K562 (cell line): ENCODE data around the gene CPZ. TPM values are rescaled to one million over a fixed set of nuclear protein-coding genes. Genes with fewer than 3 reads are reported as not detected.

ENCODE experiments used
- ATAC-seq: fragments of 200-7000 bp; cut with Tn5 transposase; 3 replicates; pipeline ENCODE4 v1.9.1; 2020; ENCODE audit warnings: moderate library complexity
- BruUV-seq: library from RNA; stranded (reverse); fragments of 400-500 nt; replicated peaks from 2 replicates; lab custom pipeline; 2021; lab: Mats Ljungman, UMichigan
- CTCF ChIA-PET: fragments of 300-600 bp; formaldehyde crosslinking; extraction: SDS; loops from one replicate; lab custom pipeline; 2021; ENCODE audit warnings: low intra/inter-chr PET ratio; lab: Yijun Ruan, JAX
- POLR2A ChIA-PET: fragments of 300-600, 350-650 bp; sonication (Branson Sonifier 250); formaldehyde crosslinking; extraction: SDS; loops from one replicate; lab custom pipeline; 2021; ENCODE audit warnings: antibody characterized with exemption, inconsistent platforms; lab: Yijun Ruan, JAX
- DNase-seq, 4 experiments: peaks; one replicate each; pipeline versions ENCODE4 v3.0.0 to v3.0.0-alpha.2; 2011 to 2018; ENCODE audit warnings: low spot score in 3 of 4, mixed read lengths in 3 of 4; ENCODE audit errors: extremely low read depth in 1 of 4
- FAIRE-seq: peaks from 2 replicates; lab custom pipeline; 2011; peaks lifted over from hg19 to GRCh38; lab: Jason Lieb, UNC
- H2AFZ ChIP-seq: 2 replicates; pipeline ENCODE4 v1.6.0; 2011; ENCODE audit warnings: low read depth, low read length, control low read depth, inconsistent platforms
- H3K27ac ChIP-seq: fragments of 200-600 bp; 3 replicates; pipeline ENCODE4 v1.8.0; 2011; ENCODE audit warnings: low read depth, mild to moderate bottlenecking, control low read depth, inconsistent platforms, low read length, moderate library complexity, mixed read lengths; ENCODE audit errors: extremely low read depth
- H3K27me3 ChIP-seq, 2 experiments: fragments of 300-600 bp in 1 of 2; 2 replicates in 1 of 2; 3 replicates in 1 of 2; pipeline versions ENCODE4 v1.6.0 to v1.8.0; 2011; ENCODE audit warnings: inconsistent platforms in 2 of 2, low read length in 2 of 2, mild to moderate bottlenecking in 1 of 2, mixed read lengths in 1 of 2, moderate library complexity in 1 of 2; ENCODE audit not compliant: control insufficient read depth in 2 of 2, insufficient read depth in 2 of 2
- H3K36me3 ChIP-seq: fragments of 300-600 bp; 3 replicates; pipeline ENCODE4 v1.8.0; 2011; ENCODE audit warnings: mild to moderate bottlenecking, low read length, inconsistent platforms; ENCODE audit not compliant: control insufficient read depth, insufficient read depth
- H3K4me1 ChIP-seq, 2 experiments: fragments of 200-600 bp in 1 of 2; replicated peaks in 1 of 2; 2 replicates in 1 of 2; 3 replicates in 1 of 2; pipeline versions ENCODE4 v1.5.1 to v1.8.0; 2011; ENCODE audit warnings: inconsistent platforms in 2 of 2, low read length in 2 of 2, mild to moderate bottlenecking in 1 of 2, mixed read lengths in 1 of 2, moderate library complexity in 1 of 2; ENCODE audit not compliant: control insufficient read depth in 2 of 2, insufficient read depth in 2 of 2
- H3K4me2 ChIP-seq: 2 replicates; pipeline ENCODE4 v1.6.1; 2011; ENCODE audit warnings: low read length, control low read depth, inconsistent platforms, mixed read lengths; ENCODE audit not compliant: insufficient read depth
- H3K4me3 ChIP-seq: fragments of 200-600 bp; sonication (generic), shearing (Covaris generic); 2 replicates; pipeline ENCODE4 v1.5.1; 2016; ENCODE audit warnings: control low read depth, inconsistent platforms
- H3K79me2 ChIP-seq: fragments of 200-600 bp; 3 replicates; pipeline ENCODE4 v1.8.0; 2011; ENCODE audit warnings: low read length, inconsistent platforms; ENCODE audit not compliant: control insufficient read depth, insufficient read depth
- H3K9ac ChIP-seq, 2 experiments: 2 replicates each; pipeline versions ENCODE4 v1.6.0 to v1.6.1; 2011; ENCODE audit warnings: low read depth in 2 of 2, low read length in 2 of 2, control low read depth in 1 of 2, inconsistent platforms in 1 of 2, mild to moderate bottlenecking in 1 of 2, mixed read lengths in 1 of 2; ENCODE audit not compliant: insufficient read depth in 1 of 2
- H3K9me1 ChIP-seq: one replicate; pipeline ENCODE4 v1.6.0; 2011; ENCODE audit warnings: inconsistent platforms, mild to moderate bottlenecking, low read length, moderate library complexity; ENCODE audit not compliant: control insufficient read depth, insufficient read depth
- H3K9me3 ChIP-seq: replicated peaks from 2 replicates; pipeline ENCODE4 v1.5.1; 2011; ENCODE audit warnings: low read depth, low read length, inconsistent platforms; ENCODE audit not compliant: control insufficient read depth, insufficient read depth
- H4K20me1 ChIP-seq: replicated peaks from 2 replicates; pipeline ENCODE4 v1.6.1; 2011; ENCODE audit warnings: low read length, inconsistent platforms, mixed read lengths; ENCODE audit not compliant: control insufficient read depth, insufficient read depth
- GATA2 ChIP-seq: sonication (generic); formaldehyde crosslinking; IDR thresholded peaks from 2 replicates; pipeline ENCODE4 v1.4.0; 2020; ENCODE audit warnings: mild to moderate bottlenecking, missing genetic modification reagents
- HCFC1 ChIP-seq: IDR thresholded peaks from 2 replicates; pipeline ENCODE4 v1.6.1; 2012; ENCODE audit warnings: low read depth, low read length, improper control_type of control experiment
- HNRNPLL ChIP-seq: fragments of 200-400 bp; formaldehyde crosslinking; IDR thresholded peaks from 2 replicates; pipeline ENCODE4 v1.6.1; 2017; ENCODE audit warnings: low read length, low read depth, mild to moderate bottlenecking; ENCODE audit not compliant: poor library complexity, severe bottlenecking
- ID3 ChIP-seq, 2 experiments: fragments of 250-450 bp in 1 of 2; fragments of 450-650 bp in 1 of 2; sonication (Bioruptor Pico) in 1 of 2; IDR thresholded peaks; 2 replicates each; pipeline versions ENCODE4 v1.6.1 to v1.8.0; 2016 to 2021; ENCODE audit warnings: mild to moderate bottlenecking in 2 of 2, moderate library complexity in 2 of 2, missing compliant biosample characterization in 1 of 2, missing genetic modification characterization in 1 of 2
- NONO ChIP-seq, 2 experiments: fragments of 200-400 bp in 1 of 2; fragments of 450-650 bp in 1 of 2; formaldehyde crosslinking in 1 of 2; IDR thresholded peaks; 2 replicates each; pipeline ENCODE4 v1.6.1; 2017; ENCODE audit warnings: low read depth in 2 of 2, mild to moderate bottlenecking in 2 of 2, moderate library complexity in 2 of 2, low read length in 1 of 2
- ZFP36 ChIP-seq: fragments of 150-350 bp; IDR thresholded peaks from 2 replicates; pipeline ENCODE4 v1.6.1; 2018; ENCODE audit warnings: low read length, low read depth; ENCODE audit not compliant: partially characterized antibody
- ZNF133 ChIP-seq: fragments of 250-450 bp; sonication (Bioruptor Pico); IDR thresholded peaks from 2 replicates; pipeline ENCODE4 v1.4.0; 2020; ENCODE audit warnings: mild to moderate bottlenecking
- WGBS: fragments of 100-300 bp; shearing (Covaris generic); methylation state at CpG from one replicate; pipeline ENCODE4 v1.1.6; 2016; ENCODE audit warnings: low coverage, mixed read lengths; ENCODE audit not compliant: insufficient coverage; ENCODE audit errors: missing lambda C conversion rate; 5-methylcytosine and 5-hydroxymethylcytosine counted together
- in situ Hi-C: fragments of 300-500 bp; cut with MboI; formaldehyde crosslinking; loops from 4 replicates; pipeline ENCODE4 v1.15.0; 2018; ENCODE audit warnings: inconsistent platforms, mixed read lengths
- intact Hi-C: fragments of 100-400 bp; cut with micrococcal nuclease; formaldehyde crosslinking; loops from 2 replicates; pipeline ENCODE4 v1.14.2; 2022
- polyA plus RNA-seq, 8 experiments: library from polyadenylated mRNA; depleted of rRNA in 4 of 8; stranded (reverse) in 5 of 8; unstranded in 3 of 8; fragments of >200 nt; fragmentation: Nextera tagmentation in 2 of 8; fragmentation: Illumina TruSeq in 1 of 8; extraction: Ambion mirVana in 2 of 8; extraction: Trizol in 1 of 8; gene quantifications; 2 replicates each; pipeline versions ENCODE4 v1.2.1 to v1.2.3, GENCODE V29; 2011 to 2014; ENCODE audit warnings: inconsistent platforms in 1 of 8, missing spikeins in 1 of 8
- total RNA-seq, 7 experiments: library from RNA; depleted of rRNA in 6 of 7; stranded (reverse); fragments of >200 nt in 6 of 7; fragmentation: Illumina TruSeq in 2 of 7; extraction: Trizol in 2 of 7; gene quantifications; 2 replicates each; pipeline versions ENCODE4 v1.2.1 to v1.2.3, GENCODE V29; 2011 to 2021; ENCODE audit warnings: low replicate concordance in 1 of 7

The CPZ gene
- total and polyA plus RNA-seq, 9 of the 15 experiments (the other 6 are each of a cell fraction or from before 2014, with no cell fraction given) = 0.06 to 2.2 (median 1.2) TPM; not detected in 1

GRCh38 chr4:8653326-8654000 lies 60.9 kb downstream of the CPZ start:
- H3K27me3 ChIP-seq = peaks cover 20 to 74% of the 10 kb centered on the region in 2 experiments
- ATAC-seq = no peak
- no peak overlapping the region for H3K4me2 ChIP-seq
- no peaks in the 10 kb centered on the region for H3K9me3 ChIP-seq
- no peak overlapping the region for H3K27ac ChIP-seq
- no peak overlapping the region for H2AFZ ChIP-seq
- in situ Hi-C loops (no loop called here), intact Hi-C loops (no loop called here)
- CTCF ChIA-PET = no interaction called here
- no peaks in the 10 kb centered on the region; the same call in 1 of the 2 replicates for H4K20me1 ChIP-seq
- POLR2A ChIA-PET = no interaction called here
- WGBS = 8% methylated on average over 22 of the region's 22 CpGs
- H3K79me2 ChIP-seq = no peaks in the 10 kb centered on the region
- no peaks in the 10 kb centered on the region for H3K9me1 ChIP-seq
- H3K9ac ChIP-seq = no peak overlapping the region
- FAIRE-seq = no peak
- no peak for TF ChIP-seq GATA2 (CRISPR knock-in tag)
- TF ChIP-seq ZFP36 = no peak
- TF ChIP-seq HCFC1 = no peak
- no peak for TF ChIP-seq HNRNPLL
- no peak for TF ChIP-seq NONO (IDR thresholded peaks at IDR 0.05; ENCODE audit: low read depth in 2 of 2, low read length in 1 of 2)
- no peak for TF ChIP-seq ID3 (CRISPR knock-in tag; IDR thresholded peaks at IDR 0.05)
- TF ChIP-seq ID3 (tag; IDR thresholded peaks at IDR 0.05) = no peak
- TF ChIP-seq ZNF133 (CRISPR knock-in tag) = no peak
- TF ChIP-seq, all 486 proteins: peak for 0
- DNase-seq = no peak
- Histone ChIP-seq H3K4me3 (no peak overlapping the region), H3K4me1 (no peaks in the 10 kb centered on the region), H3K36me3 (no peaks in the 10 kb centered on the region)
- BruUV-seq = no TSS peak
